OCI-M2 (cell line): ENCODE data around the gene HCLS1.
"Not testable (repeated sequence)": the region's sequence is repeated elsewhere in the genome, so short reads cannot be mapped to it uniquely, and the experiment has no call there.

Experiments
- DNase-seq: peaks from one replicate; lab custom pipeline; 2025; ENCODE audit not compliant: unreplicated experiment; lab: John Stamatoyannopoulos, UW

The HCLS1 gene

GRCh38 chr3:121599900-121600299, 60.8 kb downstream of the HCLS1 start:
- DNase-seq: not testable (repeated sequence)

GRCh38 chr3:121598564-121598963, 62.1 kb downstream of the HCLS1 start:
- no peak for DNase-seq

DNA sequence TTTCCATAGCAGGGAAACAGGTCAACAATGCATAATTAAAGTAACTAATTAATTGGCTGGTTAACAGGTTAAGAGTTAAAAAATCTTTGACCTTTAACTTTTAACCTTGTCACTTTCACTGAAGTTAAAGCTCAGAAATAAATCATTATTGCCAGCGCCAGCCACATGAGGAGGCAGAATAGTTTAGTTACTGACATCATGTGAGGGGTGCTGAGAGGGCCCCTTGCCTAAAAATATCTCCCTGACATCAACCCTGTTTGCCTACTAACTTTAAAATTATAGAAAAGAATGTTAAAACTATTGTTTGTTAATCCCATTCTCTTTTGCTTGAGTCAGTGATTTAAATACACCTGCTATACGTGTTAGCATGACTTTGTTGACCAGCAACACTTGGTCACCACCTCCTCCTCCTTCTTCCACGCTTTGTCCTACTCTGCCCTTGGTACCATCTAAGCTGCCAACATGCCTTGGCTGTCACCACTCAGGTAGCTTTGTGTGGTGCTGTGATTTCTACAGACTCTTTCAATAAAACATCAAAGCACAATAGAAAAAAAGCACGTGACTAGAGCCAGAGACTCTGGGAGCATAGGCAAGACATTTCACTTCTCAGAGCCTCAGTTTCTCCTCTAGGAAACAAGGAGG, 64.8 kb downstream of the HCLS1 start:
- no peak for DNase-seq

- DNase-seq: no peak
Observed at GRCh38 chr3:121594850-121595249, 65.9 kb downstream of the HCLS1 start.

- not testable (repeated sequence) for DNase-seq
Observed at GRCh38 chr3:121593806-121594205, 66.9 kb downstream of the HCLS1 start.

GRCh38 chr3:121592856-121593702, 67.6 kb downstream of the HCLS1 start, which contains the start of gene FBXO40:
Gene FBXO40, plus strand, starts transcription at chr3:121593379. Its CDS starts 27,197 bp downstream, at chr3:121620576.
- DNase-seq: no peak

DNA sequence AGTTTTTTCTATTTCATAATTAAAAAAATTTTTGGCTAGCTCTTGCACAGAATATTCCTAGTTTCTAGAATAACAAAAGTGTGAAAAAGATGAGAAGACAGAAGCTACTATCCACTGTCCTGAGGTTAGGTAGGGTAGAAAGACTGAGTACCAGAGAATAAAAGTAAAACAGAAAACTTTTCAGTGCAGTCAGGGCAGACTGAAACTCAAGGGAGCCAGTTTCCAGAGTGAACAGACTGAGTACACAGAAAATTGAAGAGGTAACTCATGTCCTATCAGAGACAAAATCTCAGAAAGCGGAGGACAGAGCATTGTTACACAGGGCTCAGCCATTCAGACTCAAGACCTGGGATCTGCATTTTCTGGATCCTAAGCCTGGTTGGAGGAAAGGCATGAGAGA, 76.3 kb downstream of the HCLS1 start:
- no peak for DNase-seq

DNA sequence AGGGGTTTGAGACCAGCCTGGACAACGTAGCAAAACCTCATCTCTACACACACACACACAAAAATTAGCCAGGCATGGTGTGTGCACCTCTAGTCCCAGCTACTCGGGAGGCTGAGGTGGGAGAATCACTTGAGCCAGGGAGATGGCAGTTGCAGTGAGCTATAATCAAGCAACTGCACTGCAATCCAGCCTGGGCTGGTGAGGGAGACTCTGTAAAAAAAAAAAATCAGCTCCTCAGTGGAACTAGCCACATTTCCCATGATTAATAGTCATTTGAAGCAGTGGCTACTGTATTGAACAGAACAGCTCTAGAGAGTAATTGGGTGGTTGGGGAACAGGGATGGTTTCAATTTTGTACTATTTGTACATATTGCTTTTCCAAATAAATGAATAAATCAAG, 79.0 kb downstream of the HCLS1 start:
- DNase-seq: no peak
